Measurements from ENCODE around the gene ATOH8.

DNA sequence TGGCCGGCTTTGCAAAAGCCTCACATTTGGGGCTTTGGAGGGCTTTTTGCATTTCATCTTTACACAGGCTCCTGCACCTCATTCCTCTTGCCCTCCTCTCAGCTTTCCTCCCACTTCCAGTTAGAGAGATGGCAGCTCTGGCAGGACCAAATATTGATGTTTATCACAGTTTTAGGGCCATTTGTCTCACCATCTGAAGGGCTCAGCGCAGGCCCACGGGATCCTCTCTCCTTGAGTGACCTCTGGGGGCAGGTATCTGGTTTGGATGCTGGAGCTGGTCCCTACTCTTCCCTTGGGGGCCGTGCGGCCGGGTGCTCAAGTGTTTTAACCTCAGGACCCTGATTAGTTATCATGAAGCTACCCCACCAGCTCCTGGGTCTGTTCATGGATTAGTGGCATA lies 19.9 kb downstream of the ATOH8 start:
- TF ChIP-seq YY1 (IDR thresholded peaks at IDR 0.05; ENCODE audit: low read depth), result no peak
- no peak for TF ChIP-seq EP300 (IDR thresholded peaks at IDR 0.05; ENCODE audit: borderline replicate concordance)
- TF ChIP-seq CREB1 (IDR thresholded peaks at IDR 0.05; ENCODE audit: low read depth), result no peak
- no peak for TF ChIP-seq TAF1 (IDR thresholded peaks at IDR 0.05; ENCODE audit: low read depth)
- TF ChIP-seq NFIC (IDR thresholded peaks at IDR 0.05), result no peak

Data from Ishikawa (cell line).